PC-3 (cell line): Measurements from ENCODE around the gene ZFP36L1.

Experiments
- CTCF ChIP-seq: fragments of 300-600 bp; sonication (generic); conservative IDR thresholded peaks from 2 replicates; pipeline ENCODE4 v1.5.1; 2017; ENCODE audit warnings: antibody characterized with exemption, low read depth, mild to moderate bottlenecking, low read length
- EZH2 ChIP-seq: fragments of 300-600 bp; sonication (generic); IDR thresholded peaks from one replicate; pipeline ENCODE4 v1.6.1; 2017; ENCODE audit warnings: antibody characterized with exemption, mild to moderate bottlenecking, low read length; ENCODE audit not compliant: unreplicated experiment

- no peak for TF ChIP-seq CTCF
- TF ChIP-seq EZH2: no peak
Measured at GRCh38 chr14:68841016-68841809, 48.3 kb upstream of the ZFP36L1 start.
